K562 (cell line): ENCODE results near the gene VPS50. TPM values are rescaled to one million over a fixed set of nuclear protein-coding genes. Genes with fewer than 3 reads are reported as not detected.

Experiments
- BDP1 ChIP-seq: IDR thresholded peaks from 3 replicates; pipeline ENCODE4 v1.6.1; 2011; ENCODE audit not compliant: insufficient read length, insufficient read depth
- C11orf30 ChIP-seq: fragments of 450-650 bp; IDR thresholded peaks from 2 replicates; pipeline ENCODE4 v1.6.1; 2016; ENCODE audit warnings: low read depth, mild to moderate bottlenecking
- CBX3 ChIP-seq, 2 experiments: IDR thresholded peaks; 1 replicate in 1 of 2; 2 replicates in 1 of 2; pipeline ENCODE4 v1.6.1; 2012; ENCODE audit warnings: inconsistent platforms in 2 of 2, low read length in 2 of 2, borderline replicate concordance in 1 of 2, control low read depth in 1 of 2
- ETV5 ChIP-seq: sonication (generic); formaldehyde crosslinking; IDR thresholded peaks from 2 replicates; pipeline ENCODE4 v1.4.0; 2020; ENCODE audit warnings: low read depth, mild to moderate bottlenecking, missing genetic modification reagents
- FOXA3 ChIP-seq, 2 experiments: fragments of 450-650 bp in 1 of 2; sonication (generic) in 1 of 2; formaldehyde crosslinking; IDR thresholded peaks in 1 of 2; conservative IDR thresholded peaks in 1 of 2; 2 replicates each; pipeline versions ENCODE4 v1.4.0 to v1.8.0; 2020 to 2022; ENCODE audit warnings: mild to moderate bottlenecking in 2 of 2, missing genetic modification reagents in 1 of 2
- GATA2 ChIP-seq: sonication (generic); formaldehyde crosslinking; IDR thresholded peaks from 2 replicates; pipeline ENCODE4 v1.4.0; 2020; ENCODE audit warnings: mild to moderate bottlenecking, missing genetic modification reagents
- MIER1 ChIP-seq: fragments of 450-650 bp; IDR thresholded peaks from 2 replicates; pipeline ENCODE4 v1.6.1; 2016; ENCODE audit warnings: antibody characterized with exemption, mild to moderate bottlenecking, low read depth
- PURB ChIP-seq: sonication (generic); formaldehyde crosslinking; IDR thresholded peaks from 2 replicates; pipeline ENCODE4 v1.9.0; 2021; ENCODE audit warnings: low read depth, mild to moderate bottlenecking, missing genetic modification reagents
- SNRNP70 ChIP-seq: fragments of 200-400 bp; formaldehyde crosslinking; optimal IDR thresholded peaks from 2 replicates; pipeline ENCODE3; 2017; ENCODE audit warnings: low read depth, low read length
- SRSF7 ChIP-seq: fragments of 200-400 bp; formaldehyde crosslinking; optimal IDR thresholded peaks from 2 replicates; pipeline ENCODE3; 2017; ENCODE audit warnings: mild to moderate bottlenecking, low read depth, low read length
- TFAM ChIP-seq: fragments of 250-450 bp; sonication (Bioruptor Pico); conservative IDR thresholded peaks from 2 replicates; pipeline ENCODE4 v1.5.0; 2021; ENCODE audit warnings: mild to moderate bottlenecking, moderate library complexity
- XRCC5 ChIP-seq: fragments of 200-400 bp; formaldehyde crosslinking; IDR thresholded peaks from 2 replicates; pipeline ENCODE4 v1.6.1; 2017; ENCODE audit warnings: low read depth, mild to moderate bottlenecking, low read length
- ZFP36 ChIP-seq: fragments of 150-350 bp; IDR thresholded peaks from 2 replicates; pipeline ENCODE4 v1.6.1; 2018; ENCODE audit warnings: low read length, low read depth; ENCODE audit not compliant: partially characterized antibody
- polyA plus RNA-seq, 8 experiments: library from polyadenylated mRNA; depleted of rRNA in 4 of 8; stranded (reverse) in 5 of 8; unstranded in 3 of 8; fragments of >200 nt; fragmentation: Nextera tagmentation in 2 of 8; fragmentation: Illumina TruSeq in 1 of 8; extraction: Ambion mirVana in 2 of 8; extraction: Trizol in 1 of 8; gene quantifications; 2 replicates each; pipeline versions ENCODE4 v1.2.1 to v1.2.3, GENCODE V29; 2011 to 2014; ENCODE audit warnings: inconsistent platforms in 1 of 8, missing spikeins in 1 of 8
- total RNA-seq, 7 experiments: library from RNA; depleted of rRNA in 6 of 7; stranded (reverse); fragments of >200 nt in 6 of 7; fragmentation: Illumina TruSeq in 2 of 7; extraction: Trizol in 2 of 7; gene quantifications; 2 replicates each; pipeline versions ENCODE4 v1.2.1 to v1.2.3, GENCODE V29; 2011 to 2021; ENCODE audit warnings: low replicate concordance in 1 of 7
- TF ChIP-seq, protein P1 (sequence below): fragments of 150-350 bp; IDR thresholded peaks from 2 replicates; pipeline ENCODE4 v1.6.1; 2014; ENCODE audit warnings: low read depth, mild to moderate bottlenecking, low read length, borderline replicate concordance
- TF ChIP-seq, protein P2 (sequence below): sonication (generic); formaldehyde crosslinking; IDR thresholded peaks from 2 replicates; pipeline ENCODE4 v1.8.0; 2022; ENCODE audit warnings: mild to moderate bottlenecking, missing genetic modification reagents, borderline replicate concordance
- TF ChIP-seq, protein P3 (sequence below): fragments of 450-650 bp; IDR thresholded peaks from 2 replicates; pipeline ENCODE4 v1.6.1; 2014; ENCODE audit warnings: low read depth, mild to moderate bottlenecking, moderate library complexity, borderline replicate concordance
- TF ChIP-seq, protein P4 (sequence below): fragments of 200-800 bp; sonication (Bioruptor generic); IDR thresholded peaks from 2 replicates; pipeline ENCODE4 v1.6.1; 2017; ENCODE audit warnings: missing genetic modification characterization, missing compliant biosample characterization

Gene VPS50
- total and polyA plus RNA-seq, 9 of the 15 experiments (the other 6 are each of a cell fraction or from before 2014, with no cell fraction given): 10.5 to 29.4 (median 15.8) TPM

DNA sequence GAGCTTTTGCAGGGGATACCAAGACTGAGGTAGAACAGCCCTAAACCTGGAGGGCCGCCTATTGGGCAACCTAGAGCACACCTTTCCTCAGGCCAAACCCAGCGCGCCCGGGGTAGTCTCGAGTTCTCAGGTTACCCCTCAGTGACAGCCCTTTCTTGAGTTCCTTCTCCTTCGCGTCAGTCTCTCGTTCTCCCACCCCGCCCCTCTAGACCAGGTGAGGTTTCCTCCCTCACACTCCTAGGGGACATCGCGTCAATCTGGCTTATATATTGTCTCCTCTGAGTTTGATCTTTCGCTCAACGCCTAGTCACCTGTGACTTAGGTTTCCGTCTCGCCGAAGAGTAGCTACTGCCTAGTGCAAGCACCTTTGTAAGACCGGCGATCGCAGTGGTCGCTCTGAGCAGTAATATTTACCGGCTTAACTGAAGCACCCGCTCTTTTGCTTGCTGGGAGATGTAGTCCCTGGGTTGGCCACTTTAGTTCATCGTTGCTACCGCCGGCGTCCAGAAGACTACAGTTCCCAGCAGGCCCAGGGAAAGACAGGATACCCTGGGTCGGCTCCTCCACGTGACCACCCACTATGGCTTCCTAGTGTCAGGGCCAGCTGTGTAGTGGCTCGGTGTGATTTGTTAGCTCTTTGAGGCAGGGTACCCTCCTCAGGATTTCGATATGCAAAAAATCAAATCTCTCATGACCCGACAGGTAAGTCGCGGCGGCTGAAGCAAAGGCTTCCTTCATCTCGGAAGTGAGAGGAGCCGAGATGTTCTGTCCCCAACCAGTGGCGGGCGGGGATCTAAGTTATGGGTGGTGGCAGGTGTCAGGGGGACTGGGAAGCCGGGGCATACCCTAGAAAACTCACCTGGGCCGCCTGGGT is at the start of gene VPS50 (continued):
- TF ChIP-seq, protein P1, sequence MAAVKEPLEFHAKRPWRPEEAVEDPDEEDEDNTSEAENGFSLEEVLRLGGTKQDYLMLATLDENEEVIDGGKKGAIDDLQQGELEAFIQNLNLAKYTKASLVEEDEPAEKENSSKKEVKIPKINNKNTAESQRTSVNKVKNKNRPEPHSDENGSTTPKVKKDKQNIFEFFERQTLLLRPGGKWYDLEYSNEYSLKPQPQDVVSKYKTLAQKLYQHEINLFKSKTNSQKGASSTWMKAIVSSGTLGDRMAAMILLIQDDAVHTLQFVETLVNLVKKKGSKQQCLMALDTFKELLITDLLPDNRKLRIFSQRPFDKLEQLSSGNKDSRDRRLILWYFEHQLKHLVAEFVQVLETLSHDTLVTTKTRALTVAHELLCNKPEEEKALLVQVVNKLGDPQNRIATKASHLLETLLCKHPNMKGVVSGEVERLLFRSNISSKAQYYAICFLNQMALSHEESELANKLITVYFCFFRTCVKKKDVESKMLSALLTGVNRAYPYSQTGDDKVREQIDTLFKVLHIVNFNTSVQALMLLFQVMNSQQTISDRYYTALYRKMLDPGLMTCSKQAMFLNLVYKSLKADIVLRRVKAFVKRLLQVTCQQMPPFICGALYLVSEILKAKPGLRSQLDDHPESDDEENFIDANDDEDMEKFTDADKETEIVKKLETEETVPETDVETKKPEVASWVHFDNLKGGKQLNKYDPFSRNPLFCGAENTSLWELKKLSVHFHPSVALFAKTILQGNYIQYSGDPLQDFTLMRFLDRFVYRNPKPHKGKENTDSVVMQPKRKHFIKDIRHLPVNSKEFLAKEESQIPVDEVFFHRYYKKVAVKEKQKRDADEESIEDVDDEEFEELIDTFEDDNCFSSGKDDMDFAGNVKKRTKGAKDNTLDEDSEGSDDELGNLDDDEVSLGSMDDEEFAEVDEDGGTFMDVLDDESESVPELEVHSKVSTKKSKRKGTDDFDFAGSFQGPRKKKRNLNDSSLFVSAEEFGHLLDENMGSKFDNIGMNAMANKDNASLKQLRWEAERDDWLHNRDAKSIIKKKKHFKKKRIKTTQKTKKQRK: no peak
- TF ChIP-seq BDP1 (no peak), SNRNP70 (no peak), PURB (no peak), ZFP36 (no peak), TFAM (no peak), MIER1 (no peak), CBX3 (IDR thresholded peaks at IDR 0.05; ENCODE audit: borderline replicate concordance in 1 of 2, low read length in 2 of 2) (peak in 1 of 2 experiments; percentile 16; a peak in 1 of 3 replicates), ETV5 (CRISPR knock-in tag) (no peak; the same call in 1 of the 2 replicates), GATA2 (CRISPR knock-in tag) (no peak), FOXA3 (CRISPR knock-in tag; conservative IDR thresholded peaks at IDR 0.05 in 1 of 2, IDR thresholded peaks at IDR 0.05 in 1 of 2) (no peak), SRSF7 (no peak), C11orf30 (peak; percentile 100), XRCC5 (0 out of 2 replicates have a peak, but pooled peaks have one; percentile 31)
- TF ChIP-seq, protein P2, sequence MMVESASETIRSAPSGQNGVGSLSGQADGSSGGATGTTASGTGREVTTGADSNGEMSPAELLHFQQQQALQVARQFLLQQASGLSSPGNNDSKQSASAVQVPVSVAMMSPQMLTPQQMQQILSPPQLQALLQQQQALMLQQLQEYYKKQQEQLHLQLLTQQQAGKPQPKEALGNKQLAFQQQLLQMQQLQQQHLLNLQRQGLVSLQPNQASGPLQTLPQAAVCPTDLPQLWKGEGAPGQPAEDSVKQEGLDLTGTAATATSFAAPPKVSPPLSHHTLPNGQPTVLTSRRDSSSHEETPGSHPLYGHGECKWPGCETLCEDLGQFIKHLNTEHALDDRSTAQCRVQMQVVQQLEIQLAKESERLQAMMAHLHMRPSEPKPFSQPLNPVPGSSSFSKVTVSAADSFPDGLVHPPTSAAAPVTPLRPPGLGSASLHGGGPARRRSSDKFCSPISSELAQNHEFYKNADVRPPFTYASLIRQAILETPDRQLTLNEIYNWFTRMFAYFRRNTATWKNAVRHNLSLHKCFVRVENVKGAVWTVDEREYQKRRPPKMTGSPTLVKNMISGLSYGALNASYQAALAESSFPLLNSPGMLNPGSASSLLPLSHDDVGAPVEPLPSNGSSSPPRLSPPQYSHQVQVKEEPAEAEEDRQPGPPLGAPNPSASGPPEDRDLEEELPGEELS: peak; percentile 75; the same call in 1 of the 2 replicates
- TF ChIP-seq, protein P3, sequence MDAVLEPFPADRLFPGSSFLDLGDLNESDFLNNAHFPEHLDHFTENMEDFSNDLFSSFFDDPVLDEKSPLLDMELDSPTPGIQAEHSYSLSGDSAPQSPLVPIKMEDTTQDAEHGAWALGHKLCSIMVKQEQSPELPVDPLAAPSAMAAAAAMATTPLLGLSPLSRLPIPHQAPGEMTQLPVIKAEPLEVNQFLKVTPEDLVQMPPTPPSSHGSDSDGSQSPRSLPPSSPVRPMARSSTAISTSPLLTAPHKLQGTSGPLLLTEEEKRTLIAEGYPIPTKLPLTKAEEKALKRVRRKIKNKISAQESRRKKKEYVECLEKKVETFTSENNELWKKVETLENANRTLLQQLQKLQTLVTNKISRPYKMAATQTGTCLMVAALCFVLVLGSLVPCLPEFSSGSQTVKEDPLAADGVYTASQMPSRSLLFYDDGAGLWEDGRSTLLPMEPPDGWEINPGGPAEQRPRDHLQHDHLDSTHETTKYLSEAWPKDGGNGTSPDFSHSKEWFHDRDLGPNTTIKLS: peak; percentile 91
- TF ChIP-seq, protein P4, sequence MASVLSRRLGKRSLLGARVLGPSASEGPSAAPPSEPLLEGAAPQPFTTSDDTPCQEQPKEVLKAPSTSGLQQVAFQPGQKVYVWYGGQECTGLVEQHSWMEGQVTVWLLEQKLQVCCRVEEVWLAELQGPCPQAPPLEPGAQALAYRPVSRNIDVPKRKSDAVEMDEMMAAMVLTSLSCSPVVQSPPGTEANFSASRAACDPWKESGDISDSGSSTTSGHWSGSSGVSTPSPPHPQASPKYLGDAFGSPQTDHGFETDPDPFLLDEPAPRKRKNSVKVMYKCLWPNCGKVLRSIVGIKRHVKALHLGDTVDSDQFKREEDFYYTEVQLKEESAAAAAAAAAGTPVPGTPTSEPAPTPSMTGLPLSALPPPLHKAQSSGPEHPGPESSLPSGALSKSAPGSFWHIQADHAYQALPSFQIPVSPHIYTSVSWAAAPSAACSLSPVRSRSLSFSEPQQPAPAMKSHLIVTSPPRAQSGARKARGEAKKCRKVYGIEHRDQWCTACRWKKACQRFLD: peak; percentile 97
